Thyroid gland (tissue), 4 donors: ENCODE measurements around the gene CIITA.

Source experiments
- CTCF ChIP-seq, 6 experiments: fragments of 200-600 bp in 3 of 6; fragments of 450-650 bp in 3 of 6; sonication (generic) in 3 of 6; IDR thresholded peaks; one replicate each; pipeline ENCODE4 v1.5.1; 2016 to 2019; ENCODE audit warnings: antibody characterized with exemption in 6 of 6, mild to moderate bottlenecking in 2 of 6, inconsistent platforms in 1 of 6, moderate library complexity in 1 of 6
- POLR2A ChIP-seq, 2 donors: fragments of 450-650 bp; IDR thresholded peaks; one replicate each; pipeline ENCODE4 v1.6.1; 2017; ENCODE audit warnings: antibody characterized with exemption in 2 of 2, mild to moderate bottlenecking in 2 of 2, moderate library complexity in 1 of 2

GRCh38 chr16:10849736-10850477 lies 27.1 kb upstream of the CIITA start:
- TF ChIP-seq POLR2A (IDR thresholded peaks at IDR 0.05) (no peak), CTCF (IDR thresholded peaks at IDR 0.05) (no peak)
